ENCODE measurements around the gene TMEM8B.

The TMEM8B gene
- 0.06 to 0.97 (median 0.25) reads per million in 18 experiments for total RNA-seq

GRCh38 chr9:35829084-35829763 lies at the start of gene TMEM8B:
TSS of gene TMEM8B (plus strand) at chr9:35829228. CDS start at chr9:35829448, 220 bp downstream.
- peak; percentile 78 to 91 for DNase-seq

- DNase-seq: no peak
Measured at GRCh38 chr9:35781066-35781465, 48.0 kb upstream of the TMEM8B start.

- DNase-seq: no peak
Measured at GRCh38 chr9:35783418-35783817, 45.6 kb upstream of the TMEM8B start.

- DNase-seq: no peak
Measured at GRCh38 chr9:35789541-35789940, 39.5 kb upstream of the TMEM8B start.

GRCh38 chr9:35790025-35790384 lies 39.0 kb upstream of the TMEM8B start:
- DNase-seq: no peak

- peak; percentile 64 to 69 for DNase-seq
Measured at GRCh38 chr9:35790385-35791296, 38.4 kb upstream of the TMEM8B start.

GRCh38 chr9:35791297-35791921 lies 37.6 kb upstream of the TMEM8B start, which contains the start of gene NPR2:
TSS of gene NPR2 (plus strand) at chr9:35791591. CDS start at chr9:35792409, 818 bp downstream.
- no peak for DNase-seq

GRCh38 chr9:35792024-35792813 lies 36.8 kb upstream of the TMEM8B start:
- no peak for DNase-seq

- no peak for DNase-seq
Measured at GRCh38 chr9:35792826-35793225, 36.2 kb upstream of the TMEM8B start.

- DNase-seq: no peak
Measured at GRCh38 chr9:35793461-35793860, 35.6 kb upstream of the TMEM8B start.

- DNase-seq: no peak
Measured at GRCh38 chr9:35795695-35796094, 33.3 kb upstream of the TMEM8B start.

- no peak for DNase-seq
Measured at GRCh38 chr9:35797311-35798109, 31.5 kb upstream of the TMEM8B start.

- DNase-seq: peak in 1 of 2 donors; percentile 19
Measured at GRCh38 chr9:35798658-35799374, 30.2 kb upstream of the TMEM8B start.

- no peak for DNase-seq
Measured at GRCh38 chr9:35800530-35800929, 28.5 kb upstream of the TMEM8B start.

GRCh38 chr9:35801328-35802128 lies 27.5 kb upstream of the TMEM8B start:
- DNase-seq: no peak

GRCh38 chr9:35806101-35806500 lies 22.9 kb upstream of the TMEM8B start:
- DNase-seq: no peak

- DNase-seq: no peak
Measured at GRCh38 chr9:35808433-35808832, 20.6 kb upstream of the TMEM8B start.

- no peak for DNase-seq
Measured at GRCh38 chr9:35810122-35810521, 18.9 kb upstream of the TMEM8B start.

GRCh38 chr9:35811381-35812024 lies 17.5 kb upstream of the TMEM8B start:
- DNase-seq: no peak

Data from inflammatory macrophage (primary cell).